Activated CD4-positive, CD25-positive, alpha-beta regulatory T cell treated with anti-CD3 and anti-CD28 coated beads, Interleukin-2, amount 50 U/mL, for 72 hours (primary cell): ENCODE data around the gene EPM2AIP1.
"Not testable (repeated sequence)": the region's sequence is repeated elsewhere in the genome, so short reads cannot be mapped to it uniquely, and the experiment has no call there.

ENCODE experiments used
- DNase-seq: peaks from one replicate; pipeline ENCODE4 v3.0.0; 2021

Gene EPM2AIP1

DNA sequence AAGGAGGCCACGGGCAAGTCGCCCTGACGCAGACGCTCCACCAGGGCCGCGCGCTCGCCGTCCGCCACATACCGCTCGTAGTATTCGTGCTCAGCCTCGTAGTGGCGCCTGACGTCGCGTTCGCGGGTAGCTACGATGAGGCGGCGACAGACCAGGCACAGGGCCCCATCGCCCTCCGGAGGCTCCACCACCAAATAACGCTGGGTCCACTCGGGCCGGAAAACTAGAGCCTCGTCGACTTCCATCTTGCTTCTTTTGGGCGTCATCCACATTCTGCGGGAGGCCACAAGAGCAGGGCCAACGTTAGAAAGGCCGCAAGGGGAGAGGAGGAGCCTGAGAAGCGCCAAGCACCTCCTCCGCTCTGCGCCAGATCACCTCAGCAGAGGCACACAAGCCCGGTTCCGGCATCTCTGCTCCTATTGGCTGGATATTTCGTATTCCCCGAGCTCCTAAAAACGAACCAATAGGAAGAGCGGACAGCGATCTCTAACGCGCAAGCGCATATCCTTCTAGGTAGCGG lies at the start of gene EPM2AIP1:
Gene EPM2AIP1, minus strand, starts transcription at position 326 of the 520 bp plus-strand sequence. Its CDS starts 54 bp downstream, at position 272.
- DNase-seq = no peak

DNA sequence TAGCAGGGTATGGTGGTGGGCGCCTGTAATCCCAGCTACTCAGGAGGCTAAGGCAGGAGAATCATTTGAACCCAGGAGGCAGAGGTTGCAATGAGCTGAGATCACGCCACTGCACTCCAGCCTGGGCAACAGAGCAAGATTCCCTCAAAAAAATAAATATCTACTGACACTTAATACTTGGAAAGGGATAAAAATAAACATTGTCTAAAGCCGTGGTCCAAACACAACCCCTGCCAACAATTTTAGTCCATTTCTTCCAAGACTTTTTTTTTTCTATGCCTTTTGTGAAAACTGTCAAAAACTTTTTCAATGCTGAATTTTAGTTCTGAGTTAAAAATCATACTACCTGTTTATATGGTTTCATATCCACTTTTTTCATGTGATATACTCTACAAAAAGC lies 49.8 kb upstream of the EPM2AIP1 start:
- DNase-seq = not testable (repeated sequence)

DNA sequence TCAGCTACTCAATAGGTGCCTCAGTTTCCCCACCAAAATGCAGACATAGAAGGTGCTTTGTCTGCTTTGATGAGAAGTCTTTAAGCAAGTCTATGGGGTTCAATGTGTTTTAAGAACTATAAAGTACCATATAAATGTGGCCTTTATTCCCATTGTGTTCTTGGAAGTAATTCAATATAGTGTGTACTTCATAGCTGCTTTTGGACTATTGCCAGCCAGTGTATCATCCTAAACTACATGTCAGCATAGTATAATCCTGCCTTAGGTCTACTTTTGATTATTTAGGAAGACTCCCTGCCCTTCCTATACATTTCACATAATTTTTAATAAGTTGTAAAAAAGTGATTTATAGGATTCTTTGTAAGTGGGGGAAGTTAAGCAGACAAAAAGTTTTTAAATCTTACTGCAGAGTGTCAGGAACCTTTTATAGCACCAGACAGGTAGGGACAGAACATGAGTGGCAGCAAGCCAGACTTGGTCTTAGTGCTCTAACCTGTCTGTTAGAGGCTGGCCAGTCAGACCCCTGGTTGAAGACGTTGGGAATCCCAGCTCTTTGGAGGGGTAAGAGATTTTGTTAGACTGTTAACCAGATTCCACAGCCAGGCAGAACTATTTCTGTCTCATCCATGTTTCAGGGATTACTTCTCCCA lies 48.7 kb upstream of the EPM2AIP1 start:
- DNase-seq = no peak

DNA sequence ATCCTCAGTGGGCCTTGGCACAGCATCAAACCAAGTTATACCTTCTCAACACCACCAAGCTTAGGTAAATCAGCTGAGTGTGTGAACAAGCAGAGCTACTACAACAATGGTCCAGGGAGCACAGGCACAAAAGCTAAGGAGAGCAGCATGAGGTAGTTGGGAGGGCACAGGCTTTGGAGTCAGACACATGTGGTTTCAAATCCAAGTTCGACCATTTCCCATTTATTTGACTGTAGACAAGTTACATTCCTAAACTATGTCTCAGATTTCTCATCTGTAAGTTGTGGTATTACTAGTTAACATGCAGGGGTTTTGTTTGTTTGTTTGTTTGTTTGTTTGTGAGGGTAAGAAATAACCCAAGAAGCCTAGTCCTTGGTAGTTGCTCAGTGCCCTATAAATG lies 47.3 kb upstream of the EPM2AIP1 start:
- no peak for DNase-seq

DNA sequence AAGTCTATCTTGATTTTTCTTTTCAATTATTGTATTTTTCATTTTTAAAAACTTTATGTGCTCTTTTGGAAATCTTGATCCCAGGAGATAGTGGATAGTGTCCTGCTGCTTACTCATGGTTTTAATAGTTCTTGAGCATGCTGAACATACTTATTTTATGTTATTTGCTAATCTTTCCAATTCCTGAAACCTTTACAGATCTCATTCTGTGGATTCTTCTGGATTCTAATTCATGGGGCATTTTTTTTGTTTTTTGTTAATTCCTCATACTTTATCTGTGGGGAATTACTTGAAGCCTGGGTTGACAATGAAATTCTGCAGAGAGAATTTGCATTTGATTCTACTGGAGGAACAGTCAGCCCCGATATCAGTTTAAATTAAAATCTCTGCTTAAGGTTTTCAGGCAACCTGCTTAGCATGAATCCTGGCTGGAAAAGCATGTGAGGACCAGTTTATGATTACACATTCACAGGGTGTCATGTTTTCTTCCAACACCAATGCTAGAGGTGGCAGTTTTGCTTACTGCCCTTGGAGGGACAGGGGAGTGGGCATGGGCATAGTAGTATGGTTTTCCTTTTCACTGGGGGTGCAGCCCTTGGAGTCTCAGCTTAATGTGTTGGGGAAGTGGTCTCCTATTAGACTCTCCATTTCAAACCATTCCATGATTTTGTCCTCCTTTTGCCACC lies 46.4 kb upstream of the EPM2AIP1 start:
- DNase-seq = no peak

DNA sequence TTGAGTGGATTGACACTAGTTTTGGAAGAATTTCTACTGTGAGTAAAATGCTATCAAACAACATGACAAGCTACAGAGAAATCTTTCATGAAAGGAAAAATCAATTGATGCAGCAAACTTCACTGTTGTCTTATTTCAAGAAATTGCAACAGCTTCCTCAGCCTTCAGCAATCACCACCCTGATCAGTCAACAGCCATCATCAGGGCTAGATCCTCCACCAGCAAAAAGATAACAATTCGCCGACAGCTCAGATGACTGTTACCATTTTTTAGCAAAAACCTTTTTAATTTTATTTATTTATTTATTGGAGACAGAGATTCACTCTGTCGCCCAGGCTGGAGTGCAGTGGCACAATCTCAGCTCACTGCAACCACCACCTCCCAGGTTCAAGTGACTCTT lies 44.4 kb upstream of the EPM2AIP1 start:
- no peak for DNase-seq

DNA sequence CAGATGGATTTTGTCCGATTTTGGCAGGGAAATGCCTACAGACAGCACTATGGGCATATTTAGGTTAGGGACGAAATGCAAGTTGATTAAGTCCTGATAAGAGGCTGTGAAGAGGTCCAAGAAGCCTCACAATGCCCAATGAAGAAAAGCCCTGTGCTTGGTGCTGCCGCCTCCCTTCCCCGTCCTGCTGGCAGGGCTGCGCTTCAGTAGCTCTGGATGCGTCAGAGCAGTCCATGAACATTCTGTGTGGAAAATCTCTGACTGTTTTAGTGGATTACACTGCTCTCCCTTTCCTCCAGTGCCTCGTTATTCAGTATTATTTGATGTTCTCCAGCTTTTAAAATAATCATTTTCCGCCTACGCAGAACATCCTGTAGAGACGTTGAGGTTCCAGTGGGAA lies 40.0 kb upstream of the EPM2AIP1 start:
- DNase-seq = no peak

DNA sequence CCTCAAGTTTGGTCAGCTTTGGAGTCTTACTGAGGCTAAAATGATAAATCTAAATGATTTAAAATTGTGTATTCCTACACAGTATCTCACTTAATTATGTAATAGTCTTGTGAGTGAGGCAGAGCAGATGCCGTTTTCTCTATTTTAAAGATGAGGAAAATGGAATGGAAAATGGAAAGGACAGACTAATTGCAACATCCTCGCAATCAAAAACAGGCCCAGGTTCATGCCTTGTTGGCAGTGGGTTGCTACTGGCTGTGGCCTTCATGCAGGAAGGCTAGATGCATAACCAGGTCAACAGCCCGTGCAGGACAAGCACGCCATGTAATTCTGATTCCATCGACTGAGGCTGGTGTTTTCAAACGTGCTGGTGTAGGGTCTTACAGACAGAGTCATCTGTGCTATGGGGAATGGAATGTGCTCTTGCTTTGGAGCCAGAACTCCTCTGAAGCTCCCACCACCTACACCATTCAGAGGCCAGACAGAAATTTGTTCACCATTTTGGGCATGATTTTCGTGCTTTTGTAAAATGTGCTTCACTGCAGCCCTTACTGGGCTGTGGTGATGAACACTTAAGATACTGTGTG lies 38.3 kb upstream of the EPM2AIP1 start:
- no peak for DNase-seq

DNA sequence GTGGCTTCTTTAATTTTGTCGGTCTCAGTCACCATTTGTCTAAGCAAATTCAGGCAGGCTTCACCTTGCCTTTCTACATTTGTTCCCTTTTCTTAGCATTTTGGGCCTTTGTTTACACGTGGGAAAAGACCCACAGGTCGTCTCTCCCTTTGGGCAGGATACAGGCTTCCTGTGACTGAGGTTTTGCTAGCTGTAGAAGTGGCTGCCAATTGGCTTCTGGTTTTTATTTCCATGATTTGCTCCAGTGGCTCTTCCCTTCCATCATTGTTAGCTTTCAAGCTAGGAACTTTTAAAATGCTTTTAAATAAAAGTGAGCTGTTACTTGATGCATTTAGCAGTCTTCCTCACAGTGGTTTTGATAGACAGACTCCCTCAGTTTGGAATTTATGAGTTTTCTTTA lies 37.7 kb upstream of the EPM2AIP1 start:
- DNase-seq = no peak

DNA sequence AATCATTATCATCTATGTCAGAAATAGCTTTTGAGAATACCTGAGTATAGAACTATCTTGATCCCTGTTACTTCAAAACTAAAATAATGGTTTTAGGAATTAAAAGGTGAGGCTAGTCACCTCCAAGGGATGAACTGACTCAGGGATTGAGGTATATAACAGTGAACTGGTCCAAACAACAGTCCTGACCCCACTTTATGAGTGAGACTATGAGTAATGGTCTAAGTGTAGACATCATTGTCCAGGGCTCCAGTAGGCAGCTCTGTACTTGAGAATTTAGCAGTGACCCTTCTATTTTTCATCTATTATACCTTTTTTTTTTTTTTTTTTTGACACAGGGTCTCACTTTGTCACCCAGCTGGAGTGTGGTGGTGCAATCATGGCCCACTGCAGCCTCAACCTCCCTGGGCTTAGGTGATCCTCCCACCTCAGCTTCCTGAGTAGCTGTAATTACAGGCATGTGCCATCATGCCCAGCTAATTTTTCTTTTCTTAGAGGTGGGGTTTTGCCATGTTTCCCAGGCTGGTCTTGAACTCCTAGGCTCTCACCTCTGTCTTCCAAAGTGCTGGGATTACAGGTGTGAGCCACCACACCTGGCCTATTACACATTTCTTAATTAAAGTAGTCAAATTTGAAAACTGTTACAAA lies 36.7 kb upstream of the EPM2AIP1 start:
- DNase-seq = no peak

DNA sequence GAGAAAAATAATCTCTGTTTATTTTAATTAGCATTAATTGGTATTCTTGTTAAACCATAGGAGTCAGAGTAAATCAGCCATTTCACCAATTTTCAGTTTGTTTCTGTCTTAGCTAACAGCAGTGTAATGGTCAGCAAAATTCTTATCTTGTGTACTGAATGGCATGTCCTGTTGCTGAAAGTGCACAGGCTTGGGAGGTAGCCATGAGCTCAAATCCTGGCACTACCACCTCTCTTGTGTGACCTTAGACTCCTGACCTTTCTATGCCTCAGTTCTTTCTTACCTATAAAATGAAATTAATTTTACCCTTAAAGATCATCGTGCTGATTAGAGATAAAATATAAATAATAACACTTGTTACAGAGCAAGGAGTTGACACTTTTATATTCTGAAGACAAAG lies 36.2 kb upstream of the EPM2AIP1 start:
- DNase-seq = no peak

DNA sequence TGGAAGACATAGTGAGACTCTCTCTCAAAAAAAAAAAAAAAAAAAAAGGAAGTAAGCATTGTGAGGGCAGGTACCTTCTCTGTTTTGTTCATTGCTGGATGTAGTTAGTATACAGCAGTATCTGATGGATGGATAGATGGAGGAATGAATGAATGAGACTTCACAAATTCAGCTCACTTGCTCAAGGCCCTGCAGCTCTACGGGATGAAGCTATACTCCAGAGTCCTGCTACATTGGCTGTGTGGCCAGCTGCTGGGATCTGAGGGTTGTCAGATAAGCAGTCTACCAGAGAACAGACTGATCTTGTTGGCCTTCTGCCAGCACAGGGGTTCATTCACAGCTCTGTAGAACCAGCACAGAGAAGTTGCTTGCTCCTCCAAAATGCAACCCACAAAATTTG lies 35.4 kb upstream of the EPM2AIP1 start:
- no peak for DNase-seq

DNA sequence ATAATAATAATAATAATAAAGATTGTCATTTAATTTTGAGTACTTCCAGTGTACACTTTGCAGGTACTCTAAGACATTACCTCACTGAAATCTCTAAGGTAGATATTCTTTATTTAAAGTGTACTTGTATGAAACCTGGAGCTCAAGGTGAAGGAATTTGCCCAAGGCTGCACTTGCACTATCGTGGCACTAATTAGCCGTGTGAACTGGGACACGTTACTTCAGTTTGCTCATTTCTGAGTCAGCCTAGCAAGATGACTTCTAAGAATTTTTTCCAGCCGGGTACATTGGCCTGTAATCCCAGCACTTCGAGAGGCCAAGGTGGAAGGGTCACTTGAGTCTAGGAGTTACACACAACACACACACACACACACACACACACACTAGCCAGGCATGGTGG lies 33.9 kb upstream of the EPM2AIP1 start:
- no peak for DNase-seq

DNA sequence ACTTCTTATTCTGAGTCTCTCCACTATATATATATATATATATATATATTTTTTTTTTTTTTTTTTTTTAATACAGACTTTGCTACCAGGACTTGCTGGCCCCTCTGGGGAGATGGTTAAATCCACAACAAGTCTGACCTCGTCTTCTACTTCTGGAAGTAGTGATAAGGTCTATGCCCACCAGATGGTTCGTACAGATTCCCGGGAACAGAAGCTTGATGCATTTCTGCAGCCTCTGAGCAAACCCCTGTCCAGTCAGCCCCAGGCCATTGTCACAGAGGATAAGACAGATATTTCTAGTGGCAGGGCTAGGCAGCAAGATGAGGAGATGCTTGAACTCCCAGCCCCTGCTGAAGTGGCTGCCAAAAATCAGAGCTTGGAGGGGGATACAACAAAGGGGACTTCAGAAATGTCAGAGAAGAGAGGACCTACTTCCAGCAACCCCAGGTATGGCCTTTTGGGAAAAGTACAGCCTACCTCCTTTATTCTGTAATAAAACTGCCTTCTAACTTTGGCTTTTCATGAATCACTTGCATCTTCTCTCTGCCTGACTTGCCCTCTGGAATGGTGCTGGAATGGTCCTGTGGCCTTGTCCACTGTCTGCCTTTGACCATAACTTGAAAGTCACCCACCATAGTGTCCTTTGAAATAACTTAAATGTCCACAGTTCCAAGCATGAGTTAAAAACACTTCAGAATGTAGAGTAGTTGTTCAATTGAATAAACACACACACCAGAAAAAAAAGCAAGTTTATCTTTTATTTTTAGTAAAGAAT lies 32.8 kb upstream of the EPM2AIP1 start:
- DNase-seq = no peak

DNA sequence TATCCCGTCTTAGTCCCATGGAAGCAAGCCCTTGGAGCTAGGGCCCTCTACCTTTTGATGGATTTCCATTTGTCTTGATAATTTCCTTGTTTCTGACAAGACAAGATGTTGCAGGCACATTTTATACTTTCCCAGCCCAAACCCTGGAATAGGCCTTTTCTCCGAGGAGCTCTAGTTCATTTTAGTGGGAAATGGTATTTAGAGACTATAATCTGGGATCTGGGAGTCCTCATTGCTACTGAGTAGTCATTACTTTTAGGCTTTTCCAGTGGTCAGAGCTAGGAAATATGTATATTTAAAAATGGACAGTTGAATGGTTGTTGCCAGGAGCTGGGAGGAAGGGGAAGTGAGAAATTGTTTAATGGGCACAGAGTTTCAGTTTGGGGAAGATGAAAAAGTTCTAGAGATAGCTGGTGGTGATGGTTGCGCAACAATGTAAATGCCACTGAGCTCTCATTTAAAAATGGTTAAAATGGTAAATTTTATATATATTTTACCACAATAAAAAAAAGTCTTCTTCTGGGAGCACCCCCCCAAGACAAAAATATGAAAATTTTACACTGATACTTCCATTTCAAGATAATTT lies 32.0 kb upstream of the EPM2AIP1 start:
- no peak for DNase-seq

DNA sequence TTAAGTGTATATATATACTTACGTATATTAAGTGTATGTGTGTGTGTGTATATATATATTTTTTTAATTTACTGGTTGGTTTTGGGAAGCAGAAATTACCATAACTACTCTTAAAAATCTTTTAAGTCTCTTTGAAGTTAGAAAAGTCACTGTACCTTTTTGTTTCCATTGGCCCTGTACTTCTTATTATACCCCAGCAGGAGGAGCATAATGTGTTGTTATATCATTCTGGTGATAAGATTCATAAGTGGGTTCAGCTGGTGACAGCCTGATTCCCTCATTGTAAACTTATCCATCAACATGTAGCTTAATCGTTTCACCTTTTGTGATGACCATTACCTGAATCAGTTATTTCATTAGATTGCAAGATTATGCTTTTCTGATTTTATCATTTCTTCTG lies 31.2 kb upstream of the EPM2AIP1 start:
- DNase-seq = no peak

DNA sequence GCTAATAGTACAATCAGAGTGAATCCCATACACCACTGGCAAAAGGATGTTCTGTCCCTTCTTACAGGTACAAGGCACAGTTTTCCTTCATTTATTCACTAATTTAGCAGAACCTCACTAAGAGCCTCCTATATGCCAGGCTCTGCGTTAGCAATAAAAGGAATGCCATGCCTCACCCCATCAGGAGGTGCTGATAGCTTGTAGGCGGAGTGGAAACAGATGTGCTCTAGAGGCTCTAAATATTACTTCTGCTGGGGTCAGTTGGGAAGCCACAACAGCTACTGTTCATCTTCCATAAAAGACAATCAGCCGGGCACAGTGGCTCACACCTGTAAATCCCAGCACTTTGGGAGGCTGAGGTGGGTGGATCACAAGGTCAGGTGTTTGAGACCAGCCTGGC lies 24.8 kb upstream of the EPM2AIP1 start:
- DNase-seq = no peak

DNA sequence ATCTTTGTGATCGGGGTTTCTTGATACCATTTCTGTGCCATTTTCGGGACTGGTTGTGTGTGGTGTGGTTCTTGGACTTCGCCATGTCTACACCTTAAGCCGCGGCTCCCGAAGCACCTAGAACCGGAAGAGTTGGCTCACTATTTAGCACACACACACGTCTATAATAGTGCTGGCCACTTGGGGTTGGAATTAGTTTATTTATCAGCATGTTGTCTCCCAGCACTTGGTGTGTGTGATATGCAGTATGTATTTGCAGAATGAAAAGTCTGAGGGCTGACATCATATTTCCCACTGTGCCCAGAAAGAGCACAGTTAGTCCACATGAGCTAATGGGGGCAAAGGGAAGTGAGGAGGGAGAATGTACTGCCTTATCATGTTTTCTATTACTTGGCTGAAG lies 24.0 kb upstream of the EPM2AIP1 start:
- no peak for DNase-seq

DNA sequence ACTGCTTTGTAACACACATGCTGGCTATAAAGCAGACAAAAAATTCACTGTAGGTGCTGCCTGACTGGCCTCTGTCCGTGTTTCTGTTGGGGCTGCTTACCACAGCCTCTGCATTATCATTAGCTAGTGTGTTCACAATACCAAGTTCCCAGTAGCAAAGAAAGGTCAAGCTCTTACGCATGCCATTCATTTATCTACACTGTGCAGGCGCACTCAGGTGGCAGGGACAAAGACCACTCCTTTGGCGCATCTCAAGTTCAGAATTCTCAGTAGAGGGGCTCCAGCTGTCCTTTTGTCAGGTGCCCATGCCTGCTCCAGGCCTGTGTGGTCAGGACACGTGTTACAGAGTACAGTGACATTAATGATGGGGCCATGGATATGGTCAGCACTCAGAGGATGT lies 22.7 kb upstream of the EPM2AIP1 start:
- DNase-seq = no peak

DNA sequence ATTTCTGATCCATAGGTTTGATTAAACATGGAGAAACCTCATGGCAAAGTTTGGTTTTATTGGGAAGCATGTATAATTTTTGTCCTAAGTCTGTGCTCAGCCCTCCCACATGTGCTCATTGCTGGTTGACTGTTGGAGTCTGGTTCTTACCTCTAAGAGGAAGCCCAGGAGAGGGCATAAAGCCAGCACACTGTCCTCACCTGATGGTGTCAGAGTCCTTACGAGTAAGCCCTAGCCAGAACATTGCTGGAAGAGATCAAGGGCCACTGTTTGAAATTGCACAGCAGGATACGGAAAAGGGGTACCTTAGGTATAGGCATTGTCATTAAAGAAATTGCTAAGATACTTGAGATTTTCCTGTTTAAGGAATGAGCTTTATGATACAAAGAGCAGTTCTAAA lies 21.7 kb upstream of the EPM2AIP1 start:
- DNase-seq = no peak

DNA sequence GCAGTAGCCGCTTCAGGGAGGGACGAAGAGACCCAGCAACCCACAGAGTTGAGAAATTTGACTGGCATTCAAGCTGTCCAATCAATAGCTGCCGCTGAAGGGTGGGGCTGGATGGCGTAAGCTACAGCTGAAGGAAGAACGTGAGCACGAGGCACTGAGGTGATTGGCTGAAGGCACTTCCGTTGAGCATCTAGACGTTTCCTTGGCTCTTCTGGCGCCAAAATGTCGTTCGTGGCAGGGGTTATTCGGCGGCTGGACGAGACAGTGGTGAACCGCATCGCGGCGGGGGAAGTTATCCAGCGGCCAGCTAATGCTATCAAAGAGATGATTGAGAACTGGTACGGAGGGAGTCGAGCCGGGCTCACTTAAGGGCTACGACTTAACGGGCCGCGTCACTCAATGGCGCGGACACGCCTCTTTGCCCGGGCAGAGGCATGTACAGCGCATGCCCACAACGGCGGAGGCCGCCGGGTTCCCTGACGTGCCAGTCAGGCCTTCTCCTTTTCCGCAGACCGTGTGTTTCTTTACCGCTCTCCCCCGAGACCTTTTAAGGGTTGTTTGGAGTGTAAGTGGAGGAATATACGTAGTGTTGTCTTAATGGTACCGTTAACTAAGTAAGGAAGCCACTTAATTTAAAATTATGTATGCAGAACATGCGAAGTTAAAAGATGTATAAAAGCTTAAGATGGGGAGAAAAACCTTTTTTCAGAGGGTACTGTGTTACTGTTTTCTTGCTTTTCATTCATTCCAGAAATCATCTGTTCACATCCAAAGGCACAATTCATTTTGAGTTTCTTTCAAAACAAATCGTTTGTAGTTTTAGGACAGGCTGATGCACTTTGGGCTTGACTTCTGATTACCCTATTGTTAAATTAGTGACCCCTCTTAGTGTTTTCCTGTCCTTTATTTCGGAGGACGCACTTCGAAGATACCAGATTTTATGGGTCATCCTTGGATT lies 674 bp upstream of the EPM2AIP1 start, which contains the start of gene MLH1:
Gene MLH1, plus strand, starts transcription at position 193 of the 958 bp plus-strand sequence. Its CDS starts 30 bp downstream, at position 223.
- peak; percentile 94 for DNase-seq
